ENCODE results near the gene DNA2.

The DNA2 gene

DNA sequence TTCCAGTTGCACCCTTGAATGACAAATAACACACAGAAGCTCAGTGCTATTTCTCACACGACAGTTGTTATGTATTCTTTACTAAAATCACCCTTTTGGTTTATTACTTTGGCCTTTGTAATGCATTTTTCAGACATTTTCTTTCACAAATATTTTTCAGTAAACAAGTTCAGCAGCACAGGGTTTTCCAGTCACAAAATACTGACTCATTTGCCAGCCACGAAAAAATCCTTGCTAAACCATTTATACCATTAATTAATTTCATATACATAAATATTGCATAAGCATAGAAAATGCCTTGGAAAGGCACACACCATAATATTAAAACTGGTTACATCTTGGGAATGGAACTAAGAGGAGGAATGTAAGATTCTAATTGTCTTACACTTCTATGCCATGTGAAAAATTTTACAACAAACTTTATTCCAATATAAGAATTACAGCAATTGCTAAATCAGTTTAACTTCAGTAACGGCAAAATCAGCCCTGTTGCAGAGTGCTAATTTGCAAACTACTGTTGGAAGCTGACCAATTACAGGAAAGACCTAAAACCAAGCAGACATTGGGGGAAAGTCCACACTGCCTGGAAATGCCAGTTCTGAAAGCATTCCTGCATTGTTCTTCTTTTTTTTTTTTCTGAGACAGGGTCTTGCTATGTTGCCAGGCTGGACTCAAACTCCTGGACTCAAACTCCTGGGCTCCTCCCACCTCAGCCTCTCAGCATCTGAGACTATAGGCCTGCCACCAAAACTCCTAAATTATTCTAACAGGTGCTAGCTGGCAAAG lies 107.5 kb downstream of the DNA2 start:
- DNase-seq (ENCODE audit: low spot score), result no peak
